HG02938 (cell line): Measurements from ENCODE around the gene PREX1.

Source experiments
- ATAC-seq: cut with Tn5 transposase; IDR thresholded peaks from one replicate; pipeline ENCODE4 v1.9.1; 2021; ENCODE audit warnings: mild to moderate bottlenecking, moderate library complexity; ENCODE audit not compliant: unreplicated experiment

PREX1 gene

DNA sequence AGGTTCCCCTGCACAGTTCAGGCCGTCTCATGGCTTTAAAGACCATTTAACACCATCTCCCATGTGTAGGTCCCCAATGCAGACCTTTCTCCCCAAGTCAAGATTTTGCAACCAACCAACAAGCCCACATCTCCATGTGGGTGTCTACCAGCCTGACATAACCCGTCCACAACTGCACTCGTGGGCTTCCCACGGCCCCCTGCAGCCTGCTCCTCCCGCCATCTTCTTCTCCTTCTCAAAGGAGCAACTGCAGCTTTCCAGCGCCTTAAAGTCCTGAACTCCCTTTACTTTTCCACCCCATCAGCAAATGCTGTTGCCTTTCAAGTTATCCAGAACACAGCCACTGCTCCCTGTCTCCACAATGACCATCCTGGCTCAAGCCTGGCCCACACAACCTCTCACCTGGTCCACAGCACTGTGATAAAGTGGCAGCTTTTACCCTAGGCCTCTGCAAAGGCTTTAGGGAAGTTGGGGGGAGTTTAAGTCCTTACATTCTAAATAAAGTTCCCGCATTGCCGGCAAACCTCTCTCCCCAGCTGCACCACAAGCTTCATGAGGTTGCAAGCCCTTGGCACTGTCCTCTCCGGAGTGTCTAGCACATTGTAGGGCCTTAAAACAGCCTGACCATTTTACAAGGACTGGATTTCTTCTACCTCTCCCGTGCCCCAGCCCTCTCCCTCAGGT is 140.5 kb downstream of the PREX1 start:
- no peak for ATAC-seq

DNA sequence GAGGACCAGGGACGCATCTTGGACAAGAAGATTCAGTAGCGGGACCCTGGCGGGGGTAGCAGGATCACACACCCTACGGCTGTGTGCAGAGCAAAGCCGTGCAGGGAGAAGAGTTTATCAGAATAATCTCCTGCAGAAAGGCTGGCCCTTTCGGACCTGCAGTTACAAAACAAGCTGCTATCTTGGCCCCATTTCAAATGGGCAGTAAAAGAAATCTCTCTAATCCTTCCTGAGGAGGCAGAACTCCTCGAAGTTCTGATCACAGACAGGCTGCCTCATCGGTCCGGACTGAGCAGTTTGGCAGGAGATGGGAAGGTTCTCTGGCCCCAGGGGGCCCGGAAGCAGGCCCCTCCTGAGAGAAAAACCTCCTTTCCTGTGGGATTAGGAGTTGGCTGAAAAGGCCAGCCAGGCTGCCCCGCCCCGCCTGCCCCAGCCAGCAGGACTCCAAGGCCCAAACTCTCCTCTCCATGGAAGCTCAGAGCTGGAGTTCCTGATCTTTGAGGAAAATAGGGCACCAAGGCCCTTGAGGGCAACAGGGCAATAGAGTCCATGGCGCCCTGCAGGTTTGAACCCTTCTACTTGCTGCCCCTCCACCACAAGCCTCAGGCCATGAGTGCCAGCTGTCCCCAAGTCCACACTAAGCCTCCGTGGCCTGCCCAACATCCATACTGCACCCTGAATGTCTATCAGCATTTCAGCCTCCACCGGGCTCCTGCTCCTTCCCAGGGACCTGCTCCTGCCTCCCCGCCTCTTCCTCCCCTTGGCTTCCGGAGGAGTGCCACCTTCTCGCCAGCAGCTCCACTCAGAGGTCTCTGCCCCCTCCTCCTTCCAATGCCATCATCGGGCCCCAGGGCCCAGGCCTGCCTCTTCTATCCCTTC is 141.3 kb downstream of the PREX1 start:
- ATAC-seq: no peak

DNA sequence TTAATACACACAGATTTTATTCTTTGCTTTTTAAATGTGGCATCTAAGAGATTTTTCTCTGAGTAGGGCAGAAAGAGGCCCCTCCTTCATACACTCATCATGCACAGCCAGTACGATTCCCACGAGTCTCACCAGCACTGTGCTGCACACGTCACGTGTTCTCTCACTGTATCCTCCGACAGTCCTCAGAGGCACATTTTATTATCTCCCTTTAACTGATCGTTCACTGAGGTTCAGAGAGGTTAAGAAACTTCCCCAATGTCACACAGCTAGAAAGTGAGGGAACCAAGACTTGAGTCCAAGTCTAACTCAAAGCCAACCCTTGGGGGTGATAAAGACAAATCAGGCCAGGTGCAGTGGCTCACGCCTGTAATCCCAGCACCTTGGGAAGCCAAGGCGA is 142.5 kb downstream of the PREX1 start:
- ATAC-seq: no peak

DNA sequence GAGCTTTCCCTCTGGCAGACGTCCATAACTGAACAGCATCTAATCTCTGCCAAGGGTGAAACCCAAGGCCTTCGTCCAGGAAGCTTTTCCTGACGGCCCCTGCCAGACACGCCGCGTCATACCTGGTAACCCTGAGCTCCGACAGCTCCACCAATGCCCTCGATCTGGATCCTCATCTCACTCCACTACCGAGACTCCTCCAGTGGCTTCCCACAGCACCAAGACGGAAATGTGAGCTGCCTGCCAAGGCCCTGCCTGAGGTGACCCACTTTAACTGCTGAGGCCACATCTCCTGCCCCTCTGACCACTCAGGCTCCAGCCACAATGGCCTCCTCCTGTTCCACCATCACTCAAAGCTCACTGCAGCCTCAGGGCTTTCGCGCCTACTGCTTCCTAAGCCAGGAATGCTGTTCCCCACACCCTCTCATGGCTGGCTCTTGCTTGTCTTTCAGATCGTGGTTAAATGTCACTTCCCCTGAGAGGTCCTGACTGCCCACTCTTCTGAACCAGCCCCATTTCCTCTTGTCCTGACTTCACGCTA is 143.2 kb downstream of the PREX1 start:
- no peak for ATAC-seq

DNA sequence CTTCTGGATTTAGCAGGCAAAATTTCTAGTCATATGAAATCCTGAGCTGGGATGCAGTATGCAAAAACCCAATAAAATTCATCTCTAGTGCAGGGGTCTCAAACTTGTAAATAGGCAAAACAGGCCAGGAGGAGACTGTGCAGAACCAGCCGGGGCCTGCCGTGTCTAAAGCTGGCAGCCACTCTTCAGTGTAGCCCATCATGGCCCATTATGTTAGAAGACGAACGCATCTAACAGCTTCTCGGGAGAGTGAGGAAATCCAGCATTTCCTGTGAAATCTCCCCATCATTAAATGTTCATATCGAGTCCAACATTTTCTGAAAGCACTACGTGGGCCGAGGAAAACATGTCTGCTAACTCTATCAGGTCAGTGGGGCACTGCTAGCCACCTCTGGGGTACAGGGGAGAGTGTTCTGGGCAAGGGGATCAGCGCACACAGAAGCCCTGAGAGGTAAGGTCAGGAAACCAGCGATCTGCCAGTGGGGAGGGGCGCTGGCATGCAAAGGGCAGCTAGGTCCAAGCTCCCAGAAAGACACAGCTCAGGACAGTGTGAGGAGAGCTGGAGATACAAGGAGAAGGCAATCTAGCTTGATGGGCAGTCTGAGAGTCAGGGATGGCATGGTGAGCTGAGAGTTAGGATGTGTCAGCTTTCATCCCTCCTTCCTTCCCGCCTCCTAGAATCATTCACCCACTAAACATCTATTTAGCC is 144.2 kb downstream of the PREX1 start:
- ATAC-seq: no peak

DNA sequence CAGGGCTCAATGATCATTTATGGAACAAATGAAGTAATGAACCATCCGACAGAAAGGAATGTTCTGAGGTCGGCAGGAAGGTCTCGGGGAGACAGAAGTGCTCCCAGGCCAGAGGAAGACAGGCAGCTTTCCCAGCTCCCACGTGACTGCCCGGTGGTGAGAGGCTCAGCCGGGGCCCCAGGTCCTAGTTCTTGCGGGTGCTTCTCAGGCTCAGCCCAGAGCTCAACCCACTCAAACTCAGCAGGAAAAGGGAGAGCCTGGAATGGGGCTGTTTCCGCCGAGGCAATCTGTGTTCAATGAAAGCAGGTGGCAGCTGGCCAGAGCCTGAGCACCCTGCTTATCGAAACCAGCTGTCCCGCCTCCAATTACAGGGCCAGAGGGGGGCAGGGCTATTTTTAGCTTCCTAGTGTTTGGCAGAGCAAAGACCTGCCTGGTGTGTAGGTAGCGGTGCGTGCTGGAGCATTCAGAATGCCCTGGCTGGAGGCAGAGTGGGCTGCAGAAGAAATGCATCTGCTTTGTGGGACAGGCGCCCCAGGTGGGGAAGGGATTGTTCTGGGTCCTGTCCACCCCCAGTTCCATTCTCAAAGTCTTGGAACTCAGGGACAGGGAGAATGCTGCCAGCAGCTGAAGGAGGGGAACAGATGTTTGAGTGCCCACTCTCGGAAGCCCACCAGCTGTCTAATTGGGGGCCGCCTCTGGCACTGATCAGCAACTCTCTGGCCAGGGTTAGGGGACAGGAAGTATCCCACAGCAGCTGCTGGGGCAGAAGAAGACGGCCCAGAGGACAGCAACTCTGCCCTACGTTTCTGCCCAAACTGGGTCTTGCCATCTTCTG is 145.1 kb downstream of the PREX1 start:
- no peak for ATAC-seq

DNA sequence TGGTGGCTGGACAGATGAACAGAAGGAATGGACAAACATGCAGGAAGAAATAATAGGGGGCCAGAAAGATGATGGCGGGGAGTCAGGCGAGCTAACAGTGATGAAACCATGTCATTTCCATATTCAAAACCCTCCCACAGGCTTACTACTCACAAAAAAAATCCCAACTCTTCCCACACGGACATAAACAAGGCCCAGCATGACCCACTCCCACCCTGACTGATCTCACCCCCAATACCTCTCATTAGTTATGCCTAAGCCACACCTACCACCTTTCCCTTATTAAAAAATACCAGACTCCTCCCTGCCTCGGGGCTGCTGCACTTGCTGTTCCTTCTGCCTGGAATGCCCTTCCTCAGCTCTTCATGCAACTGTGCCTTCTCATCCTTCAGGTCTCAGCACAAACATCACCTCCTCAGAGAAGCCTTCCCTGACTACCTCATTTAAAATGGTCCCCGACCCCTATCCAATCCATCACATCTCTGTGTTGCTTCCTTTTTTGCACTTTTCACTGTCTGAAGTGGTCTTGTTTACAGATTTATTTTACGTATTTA is 145.8 kb downstream of the PREX1 start:
- ATAC-seq: no peak

DNA sequence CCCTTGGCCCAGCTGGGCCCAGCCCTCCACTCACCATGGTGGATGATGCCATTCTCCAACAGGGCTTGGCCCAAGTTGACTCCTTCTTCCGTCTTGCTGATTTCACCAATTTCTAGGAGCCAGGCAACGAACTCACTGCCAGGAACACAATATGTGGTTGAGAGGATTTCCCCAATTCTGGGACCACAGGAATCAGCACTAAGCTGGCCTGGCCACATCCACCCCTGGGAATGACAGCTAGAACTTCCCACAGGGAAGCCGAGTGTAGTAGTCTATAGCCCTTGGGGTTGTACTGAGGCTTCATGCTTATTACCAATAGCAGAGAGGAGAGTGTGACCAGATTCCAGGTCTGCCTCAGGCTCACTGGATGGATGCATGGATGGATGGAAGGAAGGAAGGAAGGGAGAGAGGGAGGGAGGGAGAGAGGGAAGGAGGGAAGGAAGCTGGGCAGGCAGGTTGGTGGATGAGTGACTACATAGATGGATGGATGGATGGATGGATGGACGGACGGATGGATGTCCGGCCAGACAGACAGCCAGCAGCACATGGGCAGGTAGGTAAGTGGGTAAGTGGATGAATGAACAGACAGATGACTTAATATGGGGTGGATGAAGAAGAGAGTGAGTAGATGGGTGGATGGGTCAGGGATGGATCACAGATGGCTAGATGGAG is 146.5 kb downstream of the PREX1 start:
- no peak for ATAC-seq

DNA sequence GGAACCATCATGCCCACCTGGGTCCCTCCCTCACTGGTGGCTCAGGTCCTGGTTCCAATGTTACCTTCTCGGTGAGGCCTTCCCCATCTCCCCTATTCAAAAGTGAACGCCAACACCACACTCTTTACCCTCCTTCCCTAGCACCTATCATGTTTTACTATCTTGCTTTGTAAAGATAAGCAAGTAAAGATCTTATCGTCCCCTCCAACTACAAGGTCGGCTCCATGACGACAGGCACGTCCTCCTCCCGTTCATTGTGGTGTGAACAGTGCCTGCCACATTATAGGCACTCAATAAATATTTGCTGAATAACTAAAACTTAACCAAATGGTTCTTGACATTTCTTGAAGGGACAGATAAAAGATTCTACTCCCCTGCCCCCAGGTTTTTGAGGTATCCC is 147.1 kb downstream of the PREX1 start:
- ATAC-seq: no peak

DNA sequence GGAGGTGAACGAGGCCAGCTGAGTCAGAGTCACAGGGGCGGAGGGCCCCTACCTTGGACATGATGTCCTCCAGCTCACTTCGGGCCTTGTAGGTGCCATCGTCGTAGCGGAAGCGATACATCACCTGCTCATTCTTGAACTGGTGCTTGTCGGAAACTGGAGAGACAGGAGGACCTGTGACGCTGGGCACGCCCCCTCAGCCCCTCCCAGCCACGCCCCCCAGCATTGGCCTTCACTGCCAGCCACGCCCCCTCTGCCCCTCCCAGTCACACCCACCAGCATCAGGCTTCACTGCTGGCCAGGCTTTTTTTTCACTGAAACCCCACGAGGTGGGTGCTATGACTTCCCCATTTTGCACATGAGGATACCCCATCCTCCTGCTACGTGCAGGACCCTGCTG is 148.2 kb downstream of the PREX1 start:
- ATAC-seq: no peak

DNA sequence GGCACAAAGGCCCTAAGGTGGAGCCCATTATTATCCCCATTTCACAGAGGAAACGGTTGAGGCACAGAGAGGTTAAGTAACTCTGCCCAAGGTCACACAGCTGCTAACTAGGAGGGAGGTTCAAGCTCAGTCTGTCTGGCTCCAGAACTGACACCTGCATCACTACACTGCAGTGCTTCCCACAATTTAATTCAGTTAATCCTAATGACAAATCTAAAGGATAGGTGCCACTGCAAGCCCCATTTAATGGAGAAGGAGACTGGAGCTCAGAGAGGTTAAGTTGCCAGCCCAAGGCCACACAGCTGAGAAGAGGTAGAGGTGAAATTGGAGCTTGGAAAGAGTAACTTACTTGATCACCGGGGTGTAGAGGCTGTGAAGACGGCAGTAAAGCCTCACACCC is 148.8 kb downstream of the PREX1 start:
- ATAC-seq: no peak

DNA sequence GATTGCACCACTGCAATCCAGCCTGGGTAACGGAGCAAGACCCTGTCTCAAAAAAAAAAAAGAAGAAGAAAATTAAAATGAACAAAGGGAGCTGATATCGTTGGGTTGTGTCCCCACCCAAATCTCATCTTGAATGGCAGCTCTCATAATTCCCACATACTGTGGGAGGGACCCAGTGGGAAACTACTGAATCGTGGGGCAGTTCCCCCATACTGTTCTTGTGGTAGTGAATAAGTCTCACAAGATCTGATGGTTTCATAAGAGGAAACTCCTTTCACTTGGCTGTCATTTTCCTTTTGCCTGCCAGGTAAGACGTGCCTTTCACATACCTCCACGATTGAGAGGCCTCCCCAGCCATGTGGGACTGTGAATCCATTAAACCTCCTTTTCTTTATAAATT is 149.4 kb downstream of the PREX1 start:
- no peak for ATAC-seq

DNA sequence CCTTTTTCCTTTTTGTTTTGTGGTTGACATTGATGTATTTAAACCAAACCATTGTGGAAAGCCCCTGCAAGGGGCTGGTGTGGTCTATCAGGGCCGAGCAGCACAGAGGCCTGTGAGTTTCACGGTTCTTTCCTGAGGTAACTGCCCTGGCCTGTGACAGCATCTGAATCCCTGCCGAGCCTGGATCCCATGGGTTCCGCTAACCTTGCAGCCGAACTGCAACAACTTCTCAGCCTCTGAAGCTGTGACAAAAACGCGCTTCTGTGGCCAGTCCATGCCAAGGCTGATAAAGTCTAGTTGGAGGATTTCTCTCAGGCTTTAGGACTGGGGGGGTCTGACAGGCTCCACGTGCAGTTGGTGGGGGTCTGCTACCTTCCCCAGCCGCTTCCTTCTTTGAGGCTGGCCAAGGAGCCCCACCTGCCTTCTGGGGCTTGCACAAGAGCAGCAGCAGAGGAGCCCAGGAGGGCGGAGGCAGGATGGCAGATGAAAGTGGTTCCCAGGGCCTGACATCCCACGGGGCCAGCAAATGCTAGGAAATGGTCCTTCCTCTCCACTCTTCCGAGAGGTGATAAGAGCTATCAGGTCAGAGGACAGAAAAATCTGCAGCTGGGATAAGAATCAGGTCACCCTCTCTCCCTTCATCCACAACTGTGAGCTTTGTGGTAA is 150.9 kb downstream of the PREX1 start:
- ATAC-seq: no peak

DNA sequence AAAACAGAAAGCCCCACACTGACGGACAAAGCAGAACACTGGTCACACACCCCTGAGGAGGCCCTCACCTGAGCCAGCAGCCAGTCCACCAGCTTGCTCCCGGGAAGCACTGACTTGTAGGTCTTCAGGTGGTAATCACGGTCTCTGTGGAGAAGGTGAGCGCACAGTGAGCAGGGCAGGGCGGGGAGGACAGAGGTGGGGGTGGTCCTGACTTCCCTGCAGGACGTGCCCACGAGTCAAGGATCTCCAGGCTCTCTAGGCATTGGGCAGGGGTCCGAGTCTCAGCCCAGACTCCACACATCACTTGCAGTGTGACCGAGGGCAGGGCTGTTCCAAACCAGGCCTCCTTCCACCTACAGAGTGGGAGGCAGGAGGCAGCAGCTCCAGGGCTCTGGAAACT is 151.7 kb downstream of the PREX1 start:
- no peak for ATAC-seq

DNA sequence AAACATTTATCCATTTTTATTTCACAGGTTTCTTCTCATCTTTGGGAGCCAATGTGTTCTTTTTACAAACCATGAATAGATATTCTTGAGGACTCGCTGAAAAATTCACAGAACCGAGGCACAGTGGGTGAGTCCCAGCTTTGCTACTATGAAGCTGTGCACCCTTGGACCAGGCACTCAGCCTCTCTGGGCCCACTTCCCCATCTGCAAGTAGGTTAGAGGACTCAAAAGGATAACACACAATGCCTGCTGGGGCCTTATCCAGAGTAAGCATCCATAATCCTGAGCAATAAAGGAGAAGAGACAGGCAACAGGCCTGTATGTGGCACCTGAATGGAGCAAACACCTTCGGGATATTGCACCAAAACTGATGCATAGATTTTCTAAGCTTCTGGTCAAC is 153.3 kb downstream of the PREX1 start:
- ATAC-seq: no peak

DNA sequence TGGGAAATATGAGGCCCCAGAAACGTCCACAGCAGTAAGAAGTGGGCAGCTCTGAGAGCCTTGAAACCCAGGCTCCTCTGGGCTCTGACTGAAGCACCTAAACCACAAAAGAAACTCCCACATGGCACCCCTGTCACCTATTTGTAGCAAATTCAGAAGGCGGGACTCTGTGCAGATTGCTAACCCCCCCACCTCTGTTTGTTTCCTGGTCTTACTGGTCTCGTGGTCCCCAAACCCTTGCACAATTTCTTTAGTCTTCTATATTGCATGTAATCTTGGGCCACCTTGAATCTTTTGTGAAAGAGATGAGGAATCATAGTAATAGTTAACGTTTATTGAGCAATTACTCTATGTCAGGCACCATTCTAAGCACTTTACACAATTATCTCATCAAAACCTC is 154.3 kb downstream of the PREX1 start:
- no peak for ATAC-seq

DNA sequence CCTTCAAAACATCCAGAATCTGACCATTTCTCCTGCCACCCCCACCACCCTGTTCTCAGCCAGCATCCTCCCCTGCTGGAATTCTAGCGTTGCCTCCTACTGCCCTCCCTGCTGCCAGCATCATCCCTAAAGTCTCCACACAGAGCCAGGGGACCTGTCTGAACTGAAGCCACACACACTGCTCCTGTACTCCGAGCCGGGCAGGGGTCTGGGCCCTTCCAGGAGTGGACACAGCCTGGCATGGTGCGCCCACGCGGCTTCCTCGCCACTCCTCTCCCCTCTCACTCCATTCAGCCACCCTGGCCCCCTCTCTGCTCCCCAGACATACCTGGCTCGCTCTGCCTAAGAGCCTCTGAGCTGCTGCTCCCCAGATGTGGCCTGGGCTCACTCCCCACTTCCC is 155.5 kb downstream of the PREX1 start:
- no peak for ATAC-seq

DNA sequence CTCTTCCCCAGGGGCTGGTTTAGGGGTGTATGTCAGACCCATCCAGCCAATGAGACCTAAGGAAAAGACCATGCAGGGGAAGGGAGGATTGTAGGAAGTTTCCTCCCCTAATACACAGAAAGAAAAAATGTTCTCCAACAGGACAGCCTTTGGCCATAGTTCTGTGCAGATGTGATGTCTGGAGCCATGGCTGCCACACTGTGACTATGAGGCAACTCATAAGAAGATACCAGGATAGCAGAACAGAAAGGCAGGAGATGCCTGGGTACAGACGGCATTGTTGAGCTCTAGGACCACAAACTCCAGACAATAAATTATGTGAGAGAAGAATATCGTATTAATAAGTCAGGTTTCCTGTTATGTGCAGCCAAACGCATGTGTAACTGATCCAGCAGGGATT is 156.7 kb downstream of the PREX1 start:
- no peak for ATAC-seq

DNA sequence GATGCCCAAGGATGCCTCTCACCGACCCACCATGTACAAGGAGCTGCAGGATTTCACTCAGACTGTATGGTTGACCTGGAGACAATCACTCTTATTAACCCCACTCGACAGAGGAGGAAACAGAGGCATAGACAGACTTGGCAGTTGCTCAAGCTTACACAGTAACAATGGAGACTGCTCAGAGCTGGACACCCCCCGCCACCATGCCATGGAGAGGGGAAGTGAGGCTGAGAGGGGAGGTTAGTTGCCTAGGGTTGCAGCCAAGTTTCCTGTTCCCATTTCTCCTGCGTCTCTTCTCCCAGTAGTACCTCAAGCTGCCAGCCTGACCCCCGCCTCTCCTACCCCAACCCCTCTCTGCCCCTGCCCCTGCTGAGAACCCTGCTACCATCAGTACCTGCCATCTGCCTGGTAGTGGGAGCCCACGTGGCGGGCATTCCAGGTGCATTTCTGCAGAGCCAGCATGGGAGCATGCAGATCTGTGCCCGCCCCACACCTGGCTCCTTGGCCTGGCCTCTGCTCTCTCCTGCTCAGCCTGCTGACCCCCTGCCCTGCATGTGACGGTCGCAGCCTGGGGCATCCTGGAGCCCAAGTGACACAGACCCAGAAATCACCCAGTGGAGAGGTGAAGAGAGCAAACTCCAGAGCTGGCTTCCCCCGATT is 157.7 kb downstream of the PREX1 start:
- no peak for ATAC-seq
